ENCODE results near the gene EXOSC10. TPM values are rescaled to one million over a fixed set of nuclear protein-coding genes. Genes with fewer than 3 reads are reported as not detected.
"Not testable (repeated sequence)": the region's sequence is repeated elsewhere in the genome, so short reads cannot be mapped to it uniquely, and the experiment has no call there.

EXOSC10 gene
- polyA plus RNA-seq, 1 donor (not counting 4 experiments of a cell fraction or from before 2014, with no cell fraction given) = 61.2 TPM

DNA sequence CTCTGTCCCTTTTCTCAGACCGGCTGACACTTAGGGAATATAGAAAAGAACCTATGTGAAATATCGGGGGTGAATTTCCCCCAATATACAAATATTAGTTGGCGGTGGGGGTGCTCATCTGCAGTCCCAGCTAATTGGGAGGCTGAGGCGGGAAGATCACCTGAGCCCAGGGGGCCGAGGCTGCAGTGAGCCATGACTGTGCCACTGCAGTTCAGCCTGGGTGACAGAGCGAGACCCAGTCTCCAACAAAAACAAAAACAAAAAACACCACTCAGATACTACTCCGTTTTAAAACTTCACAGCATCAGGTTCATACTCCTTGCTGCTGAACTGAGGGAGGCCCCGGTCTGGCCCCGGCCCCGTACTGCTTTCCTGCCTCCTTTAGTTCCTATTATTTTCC lies 5.9 kb upstream of the EXOSC10 start:
- peaks cover 13 to 17% of the 10 kb centered on the region in 2 experiments for H3K36me3 ChIP-seq (ENCODE audit: control insufficient read depth in 2 of 2, extremely low read depth in 1 of 2, insufficient read depth in 2 of 2, low read length in 2 of 2)
- TF ChIP-seq, protein P1, sequence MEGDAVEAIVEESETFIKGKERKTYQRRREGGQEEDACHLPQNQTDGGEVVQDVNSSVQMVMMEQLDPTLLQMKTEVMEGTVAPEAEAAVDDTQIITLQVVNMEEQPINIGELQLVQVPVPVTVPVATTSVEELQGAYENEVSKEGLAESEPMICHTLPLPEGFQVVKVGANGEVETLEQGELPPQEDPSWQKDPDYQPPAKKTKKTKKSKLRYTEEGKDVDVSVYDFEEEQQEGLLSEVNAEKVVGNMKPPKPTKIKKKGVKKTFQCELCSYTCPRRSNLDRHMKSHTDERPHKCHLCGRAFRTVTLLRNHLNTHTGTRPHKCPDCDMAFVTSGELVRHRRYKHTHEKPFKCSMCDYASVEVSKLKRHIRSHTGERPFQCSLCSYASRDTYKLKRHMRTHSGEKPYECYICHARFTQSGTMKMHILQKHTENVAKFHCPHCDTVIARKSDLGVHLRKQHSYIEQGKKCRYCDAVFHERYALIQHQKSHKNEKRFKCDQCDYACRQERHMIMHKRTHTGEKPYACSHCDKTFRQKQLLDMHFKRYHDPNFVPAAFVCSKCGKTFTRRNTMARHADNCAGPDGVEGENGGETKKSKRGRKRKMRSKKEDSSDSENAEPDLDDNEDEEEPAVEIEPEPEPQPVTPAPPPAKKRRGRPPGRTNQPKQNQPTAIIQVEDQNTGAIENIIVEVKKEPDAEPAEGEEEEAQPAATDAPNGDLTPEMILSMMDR (optimal IDR thresholded peaks at IDR 0.05 in 1 of 3, IDR thresholded peaks at IDR 0.05 in 1 of 3, conservative IDR thresholded peaks at IDR 0.05 in 1 of 3; ENCODE audit: extremely low read depth in 1 of 3, insufficient read depth in 2 of 3, low read length in 3 of 3) = no peak
- no peak for TF ChIP-seq EZH2 (IDR thresholded peaks at IDR 0.05; ENCODE audit: low read length)
- no peak for FAIRE-seq

DNA sequence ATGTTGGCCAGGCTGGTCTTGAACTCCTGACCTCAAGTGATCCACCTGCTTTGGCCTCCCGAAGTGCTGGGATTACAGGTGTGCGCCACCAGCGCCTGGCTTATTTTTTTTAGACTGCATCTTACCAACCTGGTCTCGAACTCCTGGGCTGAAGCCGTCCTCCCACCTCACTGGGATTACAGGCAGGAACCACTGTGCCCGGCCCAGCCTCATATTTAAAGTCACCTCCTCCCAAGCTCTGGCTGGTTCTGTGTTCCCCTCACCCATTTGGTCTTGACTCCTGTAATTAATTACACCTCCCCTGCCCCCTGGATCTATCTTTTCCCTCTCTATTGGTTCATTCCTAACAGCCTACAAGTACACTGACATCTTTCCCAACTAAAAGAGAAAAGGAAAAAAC lies 1.7 kb upstream of the EXOSC10 start:
- H4K20me1 ChIP-seq (ENCODE audit: control insufficient read depth, extremely low read depth, insufficient read depth, low read length) = no peaks in the 10 kb centered on the region
- no peak for DNase-seq (ENCODE audit: low read depth, low spot score)
- dilution Hi-C loops (cut with MboI; ENCODE audit: extremely low pct_ligation_motif_present, low sequenced_read_pairs) = no loop called here

More for the DNA sequence above, 5.9 kb upstream of the EXOSC10 start:
- dilution Hi-C loops (cut with MboI; ENCODE audit: extremely low pct_ligation_motif_present, low sequenced_read_pairs) = no loop called here
- H3K4me3 ChIP-seq (ENCODE audit: control insufficient read depth in 2 of 3, extremely low read depth in 1 of 3, insufficient read depth in 2 of 3, low read depth in 1 of 3, low read length in 3 of 3) = no peak overlapping the region
- H3K9me3 ChIP-seq (ENCODE audit: control insufficient read depth, low read depth, low read length) = no peaks in the 10 kb centered on the region
- no peak overlapping the region for H3K4me2 ChIP-seq (ENCODE audit: control insufficient read depth, extremely low read depth, insufficient read depth, low read depth, low read length)
- no peaks in the 10 kb centered on the region for H3K4me1 ChIP-seq (ENCODE audit: control insufficient read depth, extremely low read depth, insufficient read depth, low read length)
- H3K79me2 ChIP-seq (ENCODE audit: control insufficient read depth, insufficient read depth, low read length) = no peaks in the 10 kb centered on the region
- H2AFZ ChIP-seq (ENCODE audit: control insufficient read depth, low read length) = no peak overlapping the region
- H4K20me1 ChIP-seq (ENCODE audit: control insufficient read depth, extremely low read depth, insufficient read depth, low read length) = no peaks in the 10 kb centered on the region
- DNase-seq (ENCODE audit: low read depth, low spot score) = no peak
- H3K9me1 ChIP-seq (ENCODE audit: control insufficient read depth, extremely low read depth, insufficient read depth, low read length) = no peaks in the 10 kb centered on the region
- H3K27ac ChIP-seq (ENCODE audit: control insufficient read depth, insufficient read depth, low read length) = no peak overlapping the region
- H3K9ac ChIP-seq (ENCODE audit: control insufficient read depth, extremely low read depth, insufficient read depth, low read length) = no peak overlapping the region
- H3K27me3 ChIP-seq (ENCODE audit: control insufficient read depth, extremely low read depth, insufficient read depth, low read length) = no peaks in the 10 kb centered on the region

DNA sequence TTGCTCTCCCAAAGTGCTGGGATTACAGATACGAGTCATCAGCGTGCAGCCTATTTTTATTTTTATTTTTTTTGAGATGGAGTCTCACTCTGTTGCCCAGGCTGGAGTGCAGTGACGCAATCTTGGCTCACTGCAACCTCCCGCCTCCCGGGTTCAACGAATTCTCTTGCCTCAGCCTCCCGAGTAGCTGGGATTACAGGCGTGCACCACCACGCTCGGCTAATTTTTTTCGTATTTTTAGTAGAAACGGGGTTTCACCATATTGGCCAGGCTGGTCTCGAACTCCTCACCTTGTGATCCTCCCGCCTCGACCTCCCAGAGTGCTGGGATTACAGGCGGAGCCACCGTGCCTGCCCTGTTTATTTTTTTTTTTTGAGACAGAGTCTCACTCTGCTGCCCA lies 1.1 kb upstream of the EXOSC10 start:
- Histone ChIP-seq H3K36me3 (ENCODE audit: control insufficient read depth in 2 of 2, extremely low read depth in 1 of 2, insufficient read depth in 2 of 2, low read length in 2 of 2) (peaks cover 3 to 12% of the 10 kb centered on the region in 2 experiments), H3K79me2 (ENCODE audit: control insufficient read depth, insufficient read depth, low read length) (peaks cover 23% of the 10 kb centered on the region)
- H3K27ac ChIP-seq (ENCODE audit: control insufficient read depth, insufficient read depth, low read length); H3K9me3 ChIP-seq (ENCODE audit: control insufficient read depth, low read depth, low read length); H3K9ac ChIP-seq (ENCODE audit: control insufficient read depth, extremely low read depth, insufficient read depth, low read length); H4K20me1 ChIP-seq (ENCODE audit: control insufficient read depth, extremely low read depth, insufficient read depth, low read length); H3K4me2 ChIP-seq (ENCODE audit: control insufficient read depth, extremely low read depth, insufficient read depth, low read depth, low read length); dilution Hi-C loops (cut with MboI; ENCODE audit: extremely low pct_ligation_motif_present, low sequenced_read_pairs); H3K9me1 ChIP-seq (ENCODE audit: control insufficient read depth, extremely low read depth, insufficient read depth, low read length); H3K4me1 ChIP-seq (ENCODE audit: control insufficient read depth, extremely low read depth, insufficient read depth, low read length); DNase-seq (ENCODE audit: low read depth, low spot score); H3K4me3 ChIP-seq (ENCODE audit: control insufficient read depth in 2 of 3, extremely low read depth in 1 of 3, insufficient read depth in 2 of 3, low read depth in 1 of 3, low read length in 3 of 3); H2AFZ ChIP-seq (ENCODE audit: control insufficient read depth, low read length); FAIRE-seq; H3K27me3 ChIP-seq (ENCODE audit: control insufficient read depth, extremely low read depth, insufficient read depth, low read length): not testable (repeated sequence)

More for the DNA sequence above, 1.7 kb upstream of the EXOSC10 start:
- no peak overlapping the region for H3K27ac ChIP-seq (ENCODE audit: control insufficient read depth, insufficient read depth, low read length)
- no peak for TF ChIP-seq EZH2 (IDR thresholded peaks at IDR 0.05; ENCODE audit: low read length)
- TF ChIP-seq, protein P1 (optimal IDR thresholded peaks at IDR 0.05 in 1 of 3, IDR thresholded peaks at IDR 0.05 in 1 of 3, conservative IDR thresholded peaks at IDR 0.05 in 1 of 3; ENCODE audit: extremely low read depth in 1 of 3, insufficient read depth in 2 of 3, low read length in 3 of 3) = no peak
- H3K9ac ChIP-seq (ENCODE audit: control insufficient read depth, extremely low read depth, insufficient read depth, low read length) = no peak overlapping the region
- H3K27me3 ChIP-seq (ENCODE audit: control insufficient read depth, extremely low read depth, insufficient read depth, low read length) = no peaks in the 10 kb centered on the region
- H2AFZ ChIP-seq (ENCODE audit: control insufficient read depth, low read length) = no peak overlapping the region
- FAIRE-seq = no peak
- H3K4me1 ChIP-seq (ENCODE audit: control insufficient read depth, extremely low read depth, insufficient read depth, low read length) = peaks cover 10% of the 10 kb centered on the region
- H3K4me2 ChIP-seq (ENCODE audit: control insufficient read depth, extremely low read depth, insufficient read depth, low read depth, low read length) = no peak overlapping the region
- H3K36me3 ChIP-seq (ENCODE audit: control insufficient read depth in 2 of 2, extremely low read depth in 1 of 2, insufficient read depth in 2 of 2, low read length in 2 of 2) = peaks cover 3 to 15% of the 10 kb centered on the region in 2 experiments
- H3K9me3 ChIP-seq (ENCODE audit: control insufficient read depth, low read depth, low read length) = no peaks in the 10 kb centered on the region
- H3K9me1 ChIP-seq (ENCODE audit: control insufficient read depth, extremely low read depth, insufficient read depth, low read length) = no peaks in the 10 kb centered on the region
- peaks cover 23% of the 10 kb centered on the region for H3K79me2 ChIP-seq (ENCODE audit: control insufficient read depth, insufficient read depth, low read length)
- H3K4me3 ChIP-seq (ENCODE audit: control insufficient read depth in 2 of 3, extremely low read depth in 1 of 3, insufficient read depth in 2 of 3, low read depth in 1 of 3, low read length in 3 of 3) = no peak overlapping the region

Measured in keratinocyte (primary cell).